Stomach smooth muscle (tissue), 2 donors: ENCODE measurements around the gene CGB1.
"Not testable (repeated sequence)": the region's sequence is repeated elsewhere in the genome, so short reads cannot be mapped to it uniquely, and the experiment has no call there.

Experiments used
- H3K27ac ChIP-seq: one replicate; pipeline ENCODE4 v1.7.0; 2013; ENCODE audit warnings: mild to moderate bottlenecking, low read length, inconsistent platforms
- H3K27me3 ChIP-seq, 2 donors: one replicate each; pipeline ENCODE4 v1.7.0; 2013; ENCODE audit warnings: low read length in 2 of 2; ENCODE audit not compliant: insufficient read depth in 2 of 2, control insufficient read depth in 1 of 2
- H3K36me3 ChIP-seq, 2 donors: one replicate each; pipeline ENCODE4 v1.7.0; 2013; ENCODE audit warnings: low read length in 2 of 2; ENCODE audit not compliant: control insufficient read depth in 2 of 2, insufficient read depth in 2 of 2
- H3K4me1 ChIP-seq: one replicate; pipeline ENCODE4 v1.7.0; 2013; ENCODE audit warnings: low read length; ENCODE audit not compliant: control insufficient read depth, insufficient read depth
- H3K4me3 ChIP-seq, 2 donors: one replicate each; pipeline ENCODE4 v1.7.0; 2013; ENCODE audit warnings: low read length in 2 of 2
- H3K9ac ChIP-seq, 2 donors: one replicate each; pipeline ENCODE4 v1.7.0; 2013; ENCODE audit warnings: low read length in 2 of 2, mild to moderate bottlenecking in 1 of 2
- H3K9me3 ChIP-seq, 2 donors: one replicate each; pipeline ENCODE4 v1.7.0; 2013; ENCODE audit warnings: low read length in 2 of 2; ENCODE audit not compliant: control insufficient read depth in 2 of 2
- donor health status: healthy.
- donor health status: Pancreatic carcinoma.

The CGB1 gene

DNA sequence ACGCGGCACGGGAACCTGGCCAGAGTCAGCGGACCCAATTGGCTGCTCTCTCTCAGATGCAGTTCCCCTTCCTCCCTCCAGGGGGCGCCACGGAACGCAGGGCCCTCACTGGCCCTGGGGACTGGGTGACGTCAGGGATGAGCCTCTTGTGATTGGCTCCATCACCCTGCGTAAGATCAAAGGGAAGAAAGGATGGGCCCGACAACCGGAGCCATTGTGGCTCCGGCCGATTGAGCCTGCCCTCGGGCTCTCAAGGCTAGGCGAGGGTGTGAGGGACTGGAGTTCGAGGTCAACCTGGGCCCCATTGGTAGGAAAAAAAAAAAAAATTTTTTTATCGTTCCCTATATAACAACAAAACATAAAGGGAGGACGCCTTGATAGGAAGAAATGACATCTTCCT, at the start of gene CGB1:
TSS of gene CGB1 (minus strand) at position 81 of the 400 bp plus-strand sequence. CDS start 184 bp downstream, outside the sequence.
- H3K9ac ChIP-seq, H3K9me3 ChIP-seq, H3K36me3 ChIP-seq, H3K27me3 ChIP-seq, H3K4me1 ChIP-seq, H3K27ac ChIP-seq, H3K4me3 ChIP-seq: not testable (repeated sequence)

DNA sequence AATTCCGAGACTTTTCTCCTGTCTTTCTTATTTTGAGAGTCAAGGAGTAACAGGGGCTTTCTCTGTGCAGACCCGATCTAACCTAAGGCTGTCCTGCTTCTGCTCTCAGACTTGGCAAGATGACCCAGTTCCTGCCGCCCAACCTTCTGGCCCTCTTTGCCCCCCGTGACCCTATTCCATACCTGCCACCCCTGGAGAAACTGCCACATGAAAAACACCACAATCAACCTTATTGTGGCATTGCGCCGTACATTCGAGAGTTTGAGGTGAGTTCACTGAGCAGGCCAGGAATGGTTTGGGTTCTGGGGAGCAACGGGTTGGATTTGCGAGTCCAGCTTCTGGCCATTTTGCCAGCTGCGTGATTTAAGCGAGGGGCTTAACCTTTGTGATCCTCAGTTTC, 49.6 kb upstream of the CGB1 start:
- no peaks in the 10 kb centered on the region for H3K27me3 ChIP-seq
- H3K27ac ChIP-seq = no peak overlapping the region
- H3K4me1 ChIP-seq = peaks cover 24% of the 10 kb centered on the region
- H3K36me3 ChIP-seq = peaks cover 18 to 21% of the 10 kb centered on the region in 2 donors
- H3K9me3 ChIP-seq = no peaks in the 10 kb centered on the region
- peak overlapping the region; percentile 95 to 96 for H3K9ac ChIP-seq
- H3K4me3 ChIP-seq = peak overlapping the region; percentile 92 to 99

DNA sequence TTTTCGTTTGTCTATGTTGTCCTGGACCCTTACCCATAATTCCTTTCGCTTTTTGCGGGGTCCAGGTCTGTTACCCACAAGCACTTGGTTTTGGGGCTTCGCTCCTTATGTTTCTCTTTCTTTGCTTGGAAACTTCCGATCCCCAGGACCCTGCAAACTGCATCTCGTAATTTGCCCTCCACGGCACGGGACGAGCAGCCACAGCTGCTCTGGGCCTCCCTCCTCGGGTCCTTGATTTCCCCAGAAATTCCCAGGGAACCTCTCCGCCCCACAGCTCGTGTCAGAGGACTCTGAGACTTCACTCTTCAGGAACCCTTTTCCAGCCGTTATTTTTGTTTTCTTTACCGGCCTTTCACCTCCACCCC, 49.2 kb upstream of the CGB1 start:
- no peaks in the 10 kb centered on the region for H3K27me3 ChIP-seq
- peak overlapping the region; percentile 95 to 96 for H3K9ac ChIP-seq
- peaks cover 16 to 19% of the 10 kb centered on the region in 2 donors for H3K36me3 ChIP-seq
- peak overlapping the region; percentile 92 to 99 for H3K4me3 ChIP-seq
- H3K27ac ChIP-seq = peak overlapping the region; percentile 76
- H3K4me1 ChIP-seq = peaks cover 24% of the 10 kb centered on the region
- H3K9me3 ChIP-seq = no peaks in the 10 kb centered on the region

DNA sequence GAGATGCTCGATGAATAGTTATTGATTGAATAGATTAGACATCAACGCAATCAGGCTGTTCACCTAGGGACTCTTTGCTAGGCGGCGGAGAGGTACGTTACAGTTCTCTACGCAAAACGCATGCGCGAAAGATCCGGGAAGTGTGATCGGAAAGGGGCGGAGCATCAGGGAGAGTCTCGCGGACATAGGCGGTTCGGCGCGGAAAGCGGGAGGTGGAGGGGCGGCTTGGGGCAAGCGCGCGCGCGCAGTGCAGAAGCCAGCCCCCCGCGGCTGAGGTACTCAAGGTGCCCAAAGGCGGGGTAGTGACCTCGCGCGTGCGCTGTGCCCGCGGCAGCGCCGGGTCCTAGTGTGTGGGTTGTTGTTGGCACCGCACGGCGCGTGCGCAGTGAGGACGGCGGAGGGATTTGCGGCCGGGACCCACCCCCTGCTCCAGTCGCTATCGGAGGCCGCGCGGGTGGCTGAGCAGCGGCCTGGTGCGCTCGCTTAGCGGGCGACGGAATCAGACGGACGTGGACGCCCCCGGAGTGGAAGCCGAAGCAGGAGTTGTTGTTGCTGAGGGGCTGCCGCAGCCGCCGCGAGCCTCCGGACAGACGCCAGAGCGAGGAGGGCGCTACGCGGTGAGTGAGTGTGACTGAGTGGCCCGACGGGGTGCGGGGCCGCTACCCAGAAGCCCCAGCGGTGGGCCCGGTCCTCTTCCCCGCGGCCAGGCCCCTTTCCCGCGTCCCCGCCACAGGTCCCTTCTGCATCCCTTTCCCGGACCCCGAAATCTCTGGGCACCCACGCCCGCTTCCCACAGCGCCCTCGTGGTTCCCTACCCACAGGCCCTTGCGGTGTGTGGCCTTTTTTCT, 48.5 kb upstream of the CGB1 start, which contains the start of gene SNRNP70:
TSS of gene SNRNP70 (plus strand) at position 432 of the 848 bp plus-strand sequence. CDS start 964 bp downstream, outside the sequence.
- Histone ChIP-seq H3K36me3 (peaks cover 10 to 13% of the 10 kb centered on the region in 2 donors), H3K27ac (peak within 1 kb of the TSS; percentile 76), H3K9ac (peak within 1 kb of the TSS; percentile 95 to 96), H3K4me3 (peak within 1 kb of the TSS; percentile 92 to 99), H3K9me3 (no peaks in the 10 kb centered on the region), H3K27me3 (no peaks in the 10 kb centered on the region), H3K4me1 (peaks cover 24% of the 10 kb centered on the region)

DNA sequence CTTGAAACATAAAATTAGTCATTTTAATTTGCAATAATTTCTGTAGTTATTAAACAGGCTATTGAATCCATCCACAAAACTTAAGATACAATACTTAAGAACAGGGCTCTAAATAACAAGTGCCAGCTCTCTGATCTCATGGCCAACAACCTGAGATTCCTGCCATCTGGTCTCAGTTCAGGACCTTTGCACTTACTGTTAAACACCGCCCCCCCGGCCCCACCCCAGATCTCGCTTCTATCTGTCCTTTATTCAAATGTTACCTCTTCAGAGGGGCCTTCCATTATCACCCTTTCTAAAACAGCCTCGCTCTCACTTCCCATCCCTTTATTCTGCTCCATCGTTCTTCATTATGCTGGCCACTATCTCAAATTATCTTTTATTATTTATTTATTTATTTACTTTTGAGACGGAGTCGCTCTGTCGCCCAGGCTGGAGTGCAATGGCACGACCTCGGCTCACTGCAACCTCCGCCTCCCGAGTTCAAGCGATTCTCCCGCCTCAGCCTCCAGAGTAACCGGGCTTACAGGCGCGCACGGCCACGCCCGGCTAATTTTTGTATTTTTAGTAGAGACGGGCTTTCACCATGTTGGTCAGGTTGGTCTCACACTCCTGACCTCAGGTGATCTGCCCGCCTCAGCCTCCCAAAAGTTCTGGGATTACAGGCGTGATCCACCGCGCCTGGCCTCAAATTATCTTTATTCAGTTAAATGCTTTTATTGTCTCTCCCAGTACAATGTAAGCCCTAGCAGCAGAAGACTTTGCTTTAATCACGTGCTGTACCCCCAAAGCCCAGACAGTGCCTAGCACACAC, 47.7 kb upstream of the CGB1 start:
- H3K36me3 ChIP-seq = peaks cover 8 to 11% of the 10 kb centered on the region in 2 donors
- H3K9ac ChIP-seq = peak overlapping the region; percentile 88 to 96
- H3K4me1 ChIP-seq = peaks cover 24% of the 10 kb centered on the region

DNA sequence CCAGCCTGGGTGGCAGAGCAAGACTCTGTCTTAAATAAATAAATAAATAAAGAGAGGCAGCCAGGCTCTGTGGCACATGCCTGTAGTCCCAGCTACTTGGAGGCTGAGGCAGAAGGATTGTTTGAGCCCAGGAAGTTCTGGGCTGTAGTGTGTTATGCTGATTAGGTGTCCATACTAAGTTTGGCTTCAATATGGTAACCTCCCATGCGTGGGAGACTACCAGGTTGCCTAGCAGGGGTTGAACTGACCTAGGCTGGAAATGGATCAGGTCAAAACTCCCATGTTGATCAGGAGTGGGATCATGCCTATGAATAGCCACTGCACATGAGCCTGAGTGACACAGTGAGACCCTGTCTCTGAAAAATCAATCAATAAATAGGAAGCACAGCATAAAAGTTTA, 44.6 kb upstream of the CGB1 start:
- H3K27ac ChIP-seq = no peak overlapping the region
- no peaks in the 10 kb centered on the region for H3K27me3 ChIP-seq
- H3K9me3 ChIP-seq = no peaks in the 10 kb centered on the region
- H3K4me3 ChIP-seq = no peak overlapping the region
- no peak overlapping the region for H3K9ac ChIP-seq
- peaks cover 9% of the 10 kb centered on the region for H3K4me1 ChIP-seq
- H3K36me3 ChIP-seq = no peaks in the 10 kb centered on the region

More for the DNA sequence above, 47.7 kb upstream of the CGB1 start:
- Histone ChIP-seq H3K9me3 (no peaks in the 10 kb centered on the region), H3K27ac (peak overlapping the region; percentile 76), H3K4me3 (peak overlapping the region; percentile 84 to 92), H3K27me3 (no peaks in the 10 kb centered on the region)

DNA sequence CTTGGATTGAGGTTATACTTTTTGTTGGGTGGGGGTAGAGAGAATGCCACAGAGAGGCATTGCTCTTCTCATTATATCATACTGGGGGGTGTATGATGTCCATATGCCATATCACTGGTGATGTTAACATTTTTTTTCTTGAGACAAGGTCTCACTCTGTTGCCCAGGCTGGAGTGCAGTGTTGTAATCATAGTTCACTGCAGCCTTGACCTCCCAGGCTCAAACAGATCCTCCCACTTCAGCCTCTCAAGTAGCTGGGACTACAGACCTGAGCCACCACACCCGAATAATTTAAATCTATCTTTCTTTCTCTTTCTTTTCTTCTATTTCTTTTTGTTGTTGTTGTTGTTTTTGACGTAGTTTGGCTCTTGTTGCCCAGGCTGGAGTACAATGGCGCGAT, 43.7 kb upstream of the CGB1 start:
- Histone ChIP-seq H3K36me3 (no peaks in the 10 kb centered on the region), H3K9me3 (no peaks in the 10 kb centered on the region), H3K27ac (no peak overlapping the region), H3K4me3 (no peak overlapping the region), H3K9ac (no peak overlapping the region), H3K4me1 (peaks cover 5% of the 10 kb centered on the region), H3K27me3 (no peaks in the 10 kb centered on the region)

DNA sequence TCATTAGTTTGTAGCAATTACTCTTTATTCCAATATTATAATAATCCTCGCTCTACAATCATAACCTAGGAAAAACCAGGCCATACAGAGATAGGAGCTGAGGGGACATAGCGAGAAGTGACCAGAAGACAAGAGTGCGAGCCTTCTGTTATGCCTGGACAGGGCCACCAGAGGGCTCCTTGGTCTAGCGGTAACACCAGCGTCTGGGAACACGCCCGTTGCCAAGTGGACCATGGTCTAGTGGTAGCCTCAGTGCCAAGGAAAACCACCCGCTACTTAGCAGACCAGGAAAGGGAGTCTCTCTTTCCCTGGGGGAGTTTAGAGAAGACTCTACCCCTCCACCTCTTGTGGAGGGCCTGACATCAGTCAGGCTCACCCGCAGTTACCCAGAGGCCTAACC, 38.2 kb upstream of the CGB1 start:
- not testable (repeated sequence) for H3K4me3 ChIP-seq, H3K9me3 ChIP-seq, H3K36me3 ChIP-seq, H3K27ac ChIP-seq, H3K4me1 ChIP-seq, H3K9ac ChIP-seq
- H3K27me3 ChIP-seq = peaks cover 23 to 36% of the 10 kb centered on the region in 2 donors

DNA sequence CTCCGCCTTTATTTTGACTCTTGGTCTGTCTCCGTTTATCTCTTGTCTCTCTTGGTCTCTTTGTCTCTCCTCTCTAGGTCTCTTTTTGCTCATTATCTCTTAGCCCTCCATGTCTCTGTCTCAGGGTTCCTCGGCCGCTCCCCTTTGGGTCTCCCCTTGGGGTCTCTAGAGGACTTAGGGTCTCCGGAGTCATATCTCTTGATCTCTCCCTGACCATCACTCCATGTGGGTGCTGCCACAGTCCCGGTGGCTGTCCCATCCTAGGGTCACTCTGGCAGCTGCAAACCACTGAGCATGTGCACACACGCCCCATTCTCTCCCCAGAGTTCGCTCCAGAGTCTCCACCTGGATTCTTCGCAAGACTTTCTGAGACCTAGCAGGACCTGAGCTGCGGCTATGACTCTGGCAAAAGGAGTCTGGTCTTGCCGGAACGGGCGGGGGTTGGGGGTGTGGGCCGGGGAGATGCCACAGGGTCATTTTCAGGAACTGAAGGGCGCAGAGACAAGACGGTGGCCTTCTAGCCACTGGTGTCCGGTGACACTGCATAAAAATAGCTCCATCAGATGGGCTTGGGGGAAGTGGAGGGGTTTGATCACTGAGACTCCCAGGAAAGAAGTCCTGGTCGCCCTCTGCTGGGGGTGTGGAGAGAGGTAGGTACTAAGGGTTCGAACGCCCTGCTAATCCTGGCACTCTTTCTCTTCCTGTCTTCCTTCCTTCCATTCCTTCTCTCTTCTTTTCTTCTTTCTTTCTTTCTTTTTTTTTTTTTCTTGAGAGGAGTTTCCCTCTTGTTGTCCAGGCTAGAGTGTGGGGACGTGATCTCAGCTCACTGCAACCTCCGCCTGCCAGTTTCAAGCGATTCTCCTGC, 37.1 kb upstream of the CGB1 start:
- Histone ChIP-seq H3K4me3 (no peak overlapping the region), H3K9me3 (no peaks in the 10 kb centered on the region), H3K27me3 (peaks cover 30 to 44% of the 10 kb centered on the region in 2 donors), H3K27ac (no peak overlapping the region), H3K36me3 (no peaks in the 10 kb centered on the region), H3K9ac (no peak overlapping the region), H3K4me1 (peaks cover 3% of the 10 kb centered on the region)

DNA sequence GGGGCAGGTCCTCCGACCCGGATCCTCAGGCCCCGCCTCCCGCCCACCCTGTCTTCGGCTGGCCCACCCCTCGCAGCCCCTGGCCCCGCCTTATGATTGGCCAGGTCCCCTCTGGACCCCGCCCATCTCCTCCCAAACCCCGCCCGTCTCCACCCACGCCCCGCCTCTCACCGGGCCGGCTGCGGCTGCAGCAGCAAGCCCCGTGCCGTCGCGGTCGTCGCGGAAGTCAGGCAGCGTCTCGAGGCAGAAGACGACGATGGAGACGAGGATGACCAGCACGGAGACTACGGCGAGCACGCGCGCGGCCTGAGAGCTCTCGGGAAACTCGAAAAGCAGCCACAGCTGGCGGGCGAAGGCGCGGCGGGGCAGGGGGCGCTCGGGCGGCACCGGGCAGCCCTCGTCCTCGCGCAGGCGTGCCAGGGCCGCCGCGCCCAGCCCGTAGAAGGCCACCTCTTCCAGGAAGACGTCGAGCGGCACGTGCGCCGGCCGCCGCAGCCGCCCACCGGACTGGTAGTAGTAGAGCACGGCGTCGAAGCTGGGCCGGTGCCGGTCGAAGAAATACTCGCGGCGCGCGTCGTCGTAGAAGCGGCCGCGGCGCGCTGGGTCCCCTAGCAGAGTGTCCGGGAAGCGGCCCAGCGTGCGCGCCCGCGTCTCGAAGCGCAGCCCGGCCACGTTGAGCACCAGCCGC, 35.3 kb upstream of the CGB1 start:
- Histone ChIP-seq H3K36me3 (no peaks in the 10 kb centered on the region), H3K4me1 (peaks cover 3% of the 10 kb centered on the region), H3K27me3 (peaks cover 37 to 50% of the 10 kb centered on the region in 2 donors), H3K4me3 (no peak overlapping the region), H3K27ac (no peak overlapping the region), H3K9me3 (no peaks in the 10 kb centered on the region), H3K9ac (no peak overlapping the region)
